CD4-positive, alpha-beta T cell treated with Interferon gamma for 1 hour (primary cell): ENCODE results near the gene FETUB.

Experiments
- DNase-seq: peaks from one replicate; pipeline ENCODE4 v3.0.0-alpha.2; 2020

The FETUB gene

DNA sequence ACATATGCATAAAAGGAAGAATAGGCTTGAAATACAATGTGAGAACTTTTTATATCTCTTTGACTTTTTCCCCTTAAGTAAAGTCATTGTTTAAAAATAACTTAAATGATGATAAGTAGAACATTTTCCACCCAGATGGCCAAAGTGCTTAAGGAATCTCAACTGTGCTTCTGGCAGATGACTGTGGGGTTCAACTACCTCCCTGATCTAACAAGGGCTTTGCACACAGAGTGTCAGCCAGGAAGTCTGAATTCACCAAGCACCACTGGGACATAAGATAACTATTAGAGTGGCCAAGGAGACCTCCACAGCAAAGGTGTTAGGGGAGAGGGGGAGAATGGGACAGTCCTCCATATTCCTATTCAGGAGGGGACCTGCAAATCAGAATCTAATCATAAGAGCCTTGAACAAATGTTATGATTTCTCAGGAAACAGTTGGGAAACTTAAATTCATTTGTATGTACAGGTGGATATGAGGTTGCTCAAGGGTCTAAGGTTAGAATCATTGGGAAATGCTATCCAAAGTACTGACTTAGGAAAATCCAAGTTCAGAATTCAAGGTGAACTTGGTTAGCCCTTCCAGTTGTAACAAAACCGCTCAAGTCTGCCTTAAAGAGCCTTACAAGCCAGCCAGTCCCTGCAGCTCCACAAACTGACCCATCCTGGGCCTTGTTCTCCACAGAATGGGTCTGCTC lies at the start of gene FETUB:
TSS of gene FETUB (plus strand) at position 622 of the 695 bp plus-strand sequence. CDS start at position 684, 62 bp downstream.
- DNase-seq: no peak

- no peak for DNase-seq
These were observed 49.5 kb upstream of the FETUB start for GRCh38 chr3:186590580-186591295.

- DNase-seq: no peak
These were observed 47.5 kb upstream of the FETUB start for GRCh38 chr3:186592682-186593081.

- DNase-seq: no peak
These were observed 46.3 kb upstream of the FETUB start for GRCh38 chr3:186593862-186594261.

DNA sequence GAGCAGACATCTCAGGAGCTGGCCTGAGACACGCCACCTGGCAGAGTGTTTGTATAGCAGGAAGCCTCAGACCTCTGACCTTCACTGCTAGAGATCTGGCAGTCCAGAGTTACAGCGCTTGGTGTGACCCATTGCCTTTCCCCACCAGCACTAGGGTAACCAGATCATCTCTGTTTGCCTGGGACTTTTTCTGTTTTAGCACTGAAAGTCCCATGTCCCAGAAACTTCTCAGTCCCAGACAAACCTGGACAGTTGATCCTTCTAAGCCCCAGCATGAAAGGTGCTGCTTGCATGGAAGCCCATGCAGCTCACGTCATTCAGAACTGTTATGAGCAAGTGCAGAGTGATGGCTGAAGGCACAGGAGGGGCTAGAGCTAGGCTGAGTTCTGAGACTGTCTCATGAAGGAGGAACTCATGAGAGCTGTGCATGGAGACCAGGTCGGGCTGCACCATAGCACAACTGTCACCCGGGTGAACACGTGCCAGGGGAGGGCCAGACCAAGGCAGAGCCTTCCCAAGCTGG lies 45.5 kb upstream of the FETUB start:
- no peak for DNase-seq

DNA sequence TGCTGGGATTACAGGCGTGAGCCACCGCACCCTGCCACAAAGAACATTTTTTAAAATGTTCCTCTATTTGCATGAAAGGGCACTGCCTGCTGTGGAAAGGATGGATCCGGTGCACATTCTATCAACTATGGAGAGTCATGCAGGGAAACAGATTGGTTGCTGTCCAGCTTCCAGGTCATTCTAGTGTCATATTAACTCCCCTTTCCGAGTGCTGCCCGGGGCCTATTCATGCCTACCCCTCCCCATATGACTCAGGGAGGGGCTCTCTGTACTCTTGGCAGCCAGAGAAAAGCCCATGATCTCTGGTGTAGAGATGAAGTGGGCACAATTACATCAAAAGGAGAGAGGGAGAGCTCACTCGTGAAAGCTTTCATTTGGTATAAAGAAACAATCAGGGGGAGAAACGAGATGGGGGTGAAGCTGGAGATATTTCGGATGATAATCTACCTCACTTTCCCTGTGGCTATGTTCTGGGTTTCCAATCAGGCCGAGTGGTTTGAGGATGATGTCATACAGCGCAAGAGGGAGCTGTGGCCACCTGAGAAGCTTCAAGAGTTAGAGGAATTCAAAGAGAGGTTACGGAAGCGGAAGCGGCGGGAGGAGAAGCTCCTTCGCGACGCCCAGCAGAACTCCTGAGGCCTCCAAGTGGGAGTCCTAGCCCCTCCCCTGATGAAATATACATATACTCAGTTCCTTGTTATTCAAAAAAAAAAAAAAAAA lies 43.5 kb upstream of the FETUB start:
- DNase-seq: no peak

- no peak for DNase-seq
These were observed 42.0 kb upstream of the FETUB start for GRCh38 chr3:186598108-186598784.

DNA sequence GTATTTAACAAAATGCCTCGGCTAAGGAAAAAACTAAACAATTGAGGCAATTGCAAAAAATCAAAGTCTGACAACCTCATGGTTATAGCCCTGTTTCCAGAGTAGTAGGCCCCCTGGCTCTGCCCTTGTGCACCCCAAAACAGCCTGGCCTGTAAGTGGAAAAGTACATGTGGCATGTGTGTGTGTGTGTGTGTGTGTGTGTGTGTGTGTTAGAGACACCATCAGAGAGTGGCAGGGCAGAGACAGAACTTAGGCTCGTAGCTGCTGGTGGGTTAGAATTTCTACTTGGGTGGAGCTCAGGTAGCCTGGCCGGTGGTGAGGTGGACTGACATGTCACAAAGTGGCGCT lies 41.4 kb upstream of the FETUB start:
- DNase-seq: no peak

- no peak for DNase-seq
These were observed 40.9 kb upstream of the FETUB start for GRCh38 chr3:186599142-186599784.

DNA sequence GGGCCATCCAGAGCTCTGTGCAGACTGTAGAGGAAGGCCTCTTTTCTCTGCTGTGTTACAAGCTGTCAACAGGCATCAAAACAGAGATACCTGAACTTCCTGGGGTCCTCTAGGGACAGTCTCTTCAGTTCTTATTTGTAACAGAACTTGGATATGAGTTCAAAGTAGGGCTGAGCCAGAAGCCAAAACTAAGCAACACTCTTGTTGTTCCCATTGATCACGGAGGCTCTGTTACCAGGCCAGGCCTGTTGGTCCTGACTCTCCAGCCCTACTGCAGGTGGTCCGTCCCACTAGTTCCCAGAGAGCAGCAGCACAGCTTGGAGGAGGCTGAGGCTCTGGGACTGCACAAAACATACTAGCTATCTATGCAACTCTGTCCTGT lies 40.4 kb upstream of the FETUB start:
- DNase-seq: no peak

DNA sequence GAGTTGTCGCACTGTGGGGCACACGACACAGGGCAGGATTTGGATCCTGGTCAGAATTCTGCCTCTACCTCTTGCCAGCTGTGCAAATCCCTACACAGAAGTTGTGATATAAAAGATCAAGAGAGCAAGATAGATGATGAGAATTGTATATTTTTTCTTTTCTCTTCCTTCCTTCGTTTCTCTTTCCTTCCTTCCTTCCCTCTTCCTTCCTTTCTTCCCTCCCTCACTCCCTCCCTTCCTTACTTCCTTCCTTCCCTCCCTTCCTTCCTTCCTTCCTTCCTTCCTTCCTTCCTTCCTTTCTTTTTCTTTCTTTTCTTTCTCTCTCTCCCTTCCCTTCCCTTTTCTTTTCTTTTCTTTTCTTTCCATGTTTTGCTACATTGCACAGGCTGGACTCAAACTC lies 39.3 kb upstream of the FETUB start:
- no peak for DNase-seq

- no peak for DNase-seq
These were observed 37.0 kb upstream of the FETUB start for GRCh38 chr3:186603159-186603558.

DNA sequence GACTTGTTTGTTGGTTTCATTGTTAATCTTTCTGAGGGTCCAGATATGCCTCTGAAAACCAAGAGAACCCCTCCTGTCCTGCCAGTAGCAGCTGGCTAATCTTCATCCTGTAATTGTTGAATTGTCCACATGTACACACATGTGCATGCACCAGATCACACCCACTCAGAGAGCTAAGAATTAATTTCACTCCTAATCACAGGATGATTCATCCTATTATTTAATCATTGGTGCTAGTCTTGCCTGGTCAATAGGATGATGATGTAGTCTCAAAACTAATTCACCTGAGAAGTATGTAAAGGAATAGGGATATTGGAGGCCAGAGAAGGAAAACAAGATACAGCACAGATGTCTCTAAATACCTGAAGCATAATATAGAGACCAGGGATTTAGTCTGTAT lies 35.1 kb upstream of the FETUB start:
- no peak for DNase-seq

DNA sequence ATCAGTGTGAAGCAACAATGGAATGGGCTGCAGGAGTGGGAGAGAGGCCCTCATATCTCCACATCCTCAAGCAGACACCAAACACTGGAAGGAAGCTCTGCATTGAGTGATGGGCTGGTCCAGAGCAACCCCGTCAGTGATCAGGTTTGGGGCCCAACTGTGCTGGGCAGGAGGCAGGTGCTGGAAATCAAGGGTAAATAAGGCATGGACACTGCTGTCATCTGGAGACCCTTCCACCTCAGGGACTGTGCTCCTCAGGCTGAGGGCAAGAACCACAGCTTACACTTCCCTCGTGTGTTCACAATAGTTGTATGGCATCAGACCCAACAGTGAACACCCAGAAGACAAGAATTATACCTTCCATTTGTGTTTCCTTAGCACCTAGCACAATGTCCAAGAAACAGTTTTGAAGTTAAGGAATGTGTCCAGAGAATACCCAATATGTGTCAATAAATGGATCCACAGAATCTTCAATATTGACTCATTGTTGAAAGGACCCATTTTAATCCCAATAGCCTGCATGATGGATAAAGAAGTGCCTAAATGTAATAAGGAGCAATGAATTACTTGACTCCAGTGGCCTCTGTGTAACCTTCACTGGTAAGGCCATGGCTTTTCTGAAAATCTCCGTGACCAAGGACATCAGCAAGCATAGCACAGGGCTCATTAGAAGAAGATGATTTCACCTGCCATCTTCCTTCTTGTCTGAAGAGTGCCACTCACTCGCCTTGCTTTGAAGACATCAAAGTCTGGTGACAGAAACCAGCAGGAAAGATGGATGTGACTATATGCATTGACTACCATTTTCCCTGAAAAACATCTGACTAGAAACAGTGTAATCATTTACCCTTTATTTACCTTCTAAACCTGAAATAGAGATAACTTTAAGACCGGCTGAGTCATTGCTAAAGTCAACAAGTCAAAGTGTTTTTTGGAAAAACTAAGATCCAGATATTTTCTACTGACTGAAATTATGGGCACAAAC lies 34.3 kb upstream of the FETUB start:
- no peak for DNase-seq

DNA sequence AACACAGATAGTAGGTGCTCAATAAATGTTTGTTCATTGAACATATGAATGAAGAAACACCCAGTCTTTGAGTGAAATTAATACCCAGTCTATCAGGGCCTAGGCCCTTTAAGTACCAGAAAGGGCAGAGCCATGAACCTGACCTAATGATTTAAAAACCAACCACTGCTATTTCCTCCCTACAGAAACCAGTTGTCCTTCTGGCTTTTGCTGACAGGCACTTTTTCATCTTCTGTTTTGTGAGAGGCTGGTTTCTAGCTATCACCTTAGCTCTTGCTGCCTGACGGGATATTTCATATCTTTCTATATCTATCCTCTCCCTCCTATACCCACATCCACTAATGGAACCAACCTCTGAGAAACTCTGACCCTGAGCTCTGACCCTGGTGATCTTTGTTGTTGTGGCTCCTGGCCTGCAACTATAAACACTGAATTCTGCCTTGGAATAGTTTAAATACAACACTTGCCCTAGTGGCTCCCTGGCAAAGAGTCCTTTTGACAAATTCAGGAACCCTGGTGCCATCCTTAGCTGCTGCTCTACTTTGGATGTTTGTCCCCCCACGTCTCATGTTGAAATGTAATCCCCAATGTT lies 31.5 kb upstream of the FETUB start:
- DNase-seq: no peak

DNA sequence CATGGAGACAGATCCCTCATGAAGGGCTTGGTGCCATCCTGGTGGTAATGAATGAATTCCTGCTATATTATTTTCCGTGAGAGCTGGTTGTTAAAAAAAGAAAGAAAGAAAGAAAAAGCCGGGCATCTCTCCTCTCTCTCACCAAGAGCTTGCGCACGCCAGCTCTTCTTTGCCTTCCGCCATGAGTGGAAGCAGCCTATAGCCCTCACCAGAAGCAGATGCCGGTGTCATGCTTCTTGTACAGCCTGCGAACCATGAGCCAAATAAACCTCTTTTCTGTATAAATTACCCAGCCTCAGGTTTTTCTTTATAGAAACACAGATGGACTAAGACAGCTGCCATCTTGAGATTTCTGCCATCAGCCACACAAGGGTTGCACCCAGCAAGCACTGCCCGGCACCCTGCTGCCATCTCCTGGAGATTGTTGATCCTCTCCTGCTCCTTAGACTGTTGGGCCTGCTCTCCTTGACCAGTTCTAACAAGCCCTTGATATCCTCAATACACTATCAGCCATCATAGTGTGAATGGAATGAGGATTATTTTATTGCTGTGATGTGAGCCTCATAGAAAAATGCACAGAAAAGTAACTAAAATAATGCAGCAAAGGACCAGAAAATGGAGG lies 30.8 kb upstream of the FETUB start:
- no peak for DNase-seq

DNA sequence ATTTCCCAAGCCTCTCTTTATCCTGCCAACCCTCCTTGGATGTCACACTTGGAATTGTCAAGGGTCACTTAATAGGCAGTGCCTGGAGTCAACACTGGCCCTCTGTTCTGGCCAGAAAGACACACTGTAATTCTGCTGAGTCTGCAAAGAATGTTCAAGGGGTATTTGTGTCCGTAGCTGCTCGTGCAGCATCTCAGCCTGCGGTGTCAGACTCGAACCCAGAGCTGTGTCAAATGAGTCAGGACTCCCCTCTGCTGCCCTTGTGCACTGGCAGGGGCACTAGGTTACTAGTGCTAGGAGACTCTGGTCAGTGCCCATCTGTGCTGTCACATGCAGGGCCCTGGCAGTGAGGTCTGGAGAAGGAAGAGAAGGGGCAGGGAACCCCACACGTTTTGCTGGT lies 28.1 kb upstream of the FETUB start:
- no peak for DNase-seq

GRCh38 chr3:186612721-186613636 lies 27.2 kb upstream of the FETUB start, which contains the start of gene AHSG:
Gene AHSG, plus strand, starts transcription at chr3:186613060. Its CDS starts 82 bp downstream, at chr3:186613142.
- DNase-seq: no peak

- no peak for DNase-seq
These were observed 26.4 kb upstream of the FETUB start for GRCh38 chr3:186613637-186614265.
